GM23338 (cell line): ENCODE results near the gene IFRD1. TPM values are rescaled to one million over a fixed set of nuclear protein-coding genes. Genes with fewer than 3 reads are reported as not detected.

ENCODE experiments used
- ATAC-seq: fragments of 200-7000 bp; cut with Tn5 transposase; 3 replicates; pipeline ENCODE4 v1.9.1; 2020
- DNase-seq: peaks from one replicate; pipeline ENCODE4 v3.0.0-alpha.2; 2015; ENCODE audit warnings: low spot score
- H2AFZ ChIP-seq: fragments of 200-600 bp; sonication (generic); 2 replicates; pipeline ENCODE4 v1.8.0; 2016; ENCODE audit warnings: antibody characterized with exemption, mild to moderate bottlenecking, moderate library complexity
- H3F3A ChIP-seq: fragments of 200-600 bp; sonication (generic); replicated peaks from 2 replicates; pipeline ENCODE4 v1.8.0; 2017; ENCODE audit warnings: antibody characterized with exemption, mixed run types, low read depth
- H3K27ac ChIP-seq: fragments of 200-600 bp; sonication (generic); 2 replicates; pipeline ENCODE4 v1.6.1; 2016; ENCODE audit warnings: low read depth
- H3K27me3 ChIP-seq: fragments of 200-600 bp; sonication (generic); 2 replicates; pipeline ENCODE4 v1.8.0; 2016; ENCODE audit warnings: mild to moderate bottlenecking, mixed run types, moderate library complexity; ENCODE audit not compliant: insufficient read depth
- H3K36me3 ChIP-seq: fragments of 200-600 bp; sonication (generic); 2 replicates; pipeline ENCODE4 v1.8.0; 2016; ENCODE audit warnings: mild to moderate bottlenecking; ENCODE audit not compliant: insufficient read depth
- H3K4me1 ChIP-seq: fragments of 200-600 bp; sonication (generic); 2 replicates; pipeline ENCODE4 v1.8.0; 2016; ENCODE audit warnings: mild to moderate bottlenecking, moderate library complexity; ENCODE audit not compliant: insufficient read depth
- H3K4me2 ChIP-seq: fragments of 200-600 bp; sonication (generic); 2 replicates; pipeline ENCODE4 v1.7.1; 2017; ENCODE audit warnings: mixed run types
- H3K4me3 ChIP-seq: fragments of 200-600 bp; sonication (generic); 2 replicates; pipeline ENCODE4 v1.6.1; 2016; ENCODE audit warnings: mixed run types
- H3K79me2 ChIP-seq: fragments of 200-600 bp; sonication (generic); replicated peaks from 2 replicates; pipeline ENCODE4 v1.8.0; 2017; ENCODE audit warnings: mild to moderate bottlenecking; ENCODE audit not compliant: insufficient read depth
- H3K9me2 ChIP-seq: fragments of 200-600 bp; sonication (generic); 2 replicates; pipeline ENCODE4 v1.8.0; 2017; ENCODE audit not compliant: insufficient read depth
- H4K20me1 ChIP-seq: fragments of 200-600 bp; sonication (generic); replicated peaks from 2 replicates; pipeline ENCODE4 v1.8.0; 2017; ENCODE audit warnings: mild to moderate bottlenecking; ENCODE audit not compliant: insufficient read depth
- H3K27ac Mint-ChIP-seq: 2 replicates; pipeline ENCODE4 v1.8.0; 2020; ENCODE audit warnings: inconsistent platforms, mild to moderate bottlenecking, moderate library complexity, mixed read lengths
- H3K27me3 Mint-ChIP-seq: 3 replicates; pipeline ENCODE4 v1.8.0; 2022; ENCODE audit warnings: low read depth, mild to moderate bottlenecking, moderate library complexity, mixed read lengths, inconsistent platforms; ENCODE audit not compliant: insufficient read depth, poor library complexity
- H3K36me3 Mint-ChIP-seq: 3 replicates; pipeline ENCODE4 v1.8.0; 2021; ENCODE audit warnings: low read depth, mild to moderate bottlenecking, inconsistent platforms, moderate library complexity, mixed read lengths
- H3K4me1 Mint-ChIP-seq: 3 replicates; pipeline ENCODE4 v1.8.0; 2020; ENCODE audit warnings: mild to moderate bottlenecking, inconsistent platforms, mixed read lengths
- H3K4me3 Mint-ChIP-seq: 3 replicates; pipeline ENCODE4 v1.8.0; 2021; ENCODE audit warnings: moderate library complexity, mild to moderate bottlenecking, inconsistent platforms, mixed read lengths
- H3K9me3 Mint-ChIP-seq: 3 replicates; pipeline ENCODE4 v1.8.0; 2020; ENCODE audit warnings: moderate library complexity, mild to moderate bottlenecking, inconsistent platforms, mixed read lengths
- CREB1 ChIP-seq: fragments of 250-450 bp; sonication (Bioruptor Pico); IDR thresholded peaks from 2 replicates; pipeline ENCODE4 v1.5.0; 2020; ENCODE audit warnings: low read depth, mild to moderate bottlenecking, moderate library complexity
- EZH2 ChIP-seq: fragments of 200-600 bp; sonication (generic); IDR thresholded peaks from one replicate; pipeline ENCODE4 v1.8.0; 2017; ENCODE audit warnings: antibody characterized with exemption, mild to moderate bottlenecking, low read depth; ENCODE audit not compliant: unreplicated experiment
- EZH2phosphoT487 ChIP-seq: fragments of 200-600 bp; sonication (generic); IDR thresholded peaks from one replicate; pipeline ENCODE4 v1.8.1; 2018; ENCODE audit warnings: antibody characterized with exemption; ENCODE audit not compliant: unreplicated experiment
- JUNB ChIP-seq: IDR thresholded peaks from one replicate; pipeline ENCODE4 v1.6.1; 2016; ENCODE audit warnings: antibody characterized with exemption; ENCODE audit not compliant: unreplicated experiment
- NANOG ChIP-seq: IDR thresholded peaks from 2 replicates; pipeline ENCODE4 v1.6.1; 2016; ENCODE audit warnings: antibody characterized with exemption, borderline replicate concordance
- POLR2AphosphoS5 ChIP-seq: IDR thresholded peaks from 2 replicates; pipeline ENCODE4 v1.6.1; 2016; ENCODE audit warnings: antibody characterized with exemption, low read depth
- STAT1 ChIP-seq: IDR thresholded peaks from one replicate; pipeline ENCODE4 v1.6.1; 2016; ENCODE audit warnings: antibody characterized with exemption; ENCODE audit not compliant: unreplicated experiment
- ZNF114 ChIP-seq: fragments of 250-450 bp; sonication (Bioruptor Pico); IDR thresholded peaks from 2 replicates; pipeline ENCODE4 v1.5.0; 2020; ENCODE audit warnings: mild to moderate bottlenecking, moderate library complexity
- ZNF331 ChIP-seq: fragments of 250-450 bp; sonication (Bioruptor Pico); IDR thresholded peaks from 2 replicates; pipeline ENCODE4 v1.5.0; 2020; ENCODE audit warnings: low read depth, mild to moderate bottlenecking, moderate library complexity
- polyA plus RNA-seq: library from polyadenylated mRNA; unstranded; fragments of >200 nt; fragmentation: Nextera tagmentation; extraction: Ambion mirVana; gene quantifications from 2 replicates; pipeline ENCODE4 v1.2.1, GENCODE V29; 2016
- total RNA-seq: library from RNA; depleted of rRNA; stranded (reverse); fragments of >200 nt; shearing (Covaris generic); gene quantifications from 2 replicates; pipeline ENCODE4 v1.2.3, GENCODE V29; 2014
- TF ChIP-seq, protein P1 (sequence below): IDR thresholded peaks from 2 replicates; pipeline ENCODE4 v1.6.1; 2016; ENCODE audit warnings: antibody characterized with exemption
- TF ChIP-seq, protein P2 (sequence below): IDR thresholded peaks from one replicate; pipeline ENCODE4 v1.6.1; 2018; ENCODE audit warnings: antibody characterized with exemption; ENCODE audit not compliant: unreplicated experiment
- TF ChIP-seq, protein P3 (sequence below): fragments of 250-450 bp; sonication (Bioruptor Pico); IDR thresholded peaks from 2 replicates; pipeline ENCODE4 v1.5.0; 2020; ENCODE audit warnings: mild to moderate bottlenecking, moderate library complexity
- TF ChIP-seq, protein P4 (sequence below), 2 experiments: fragments of 200-600 bp in 1 of 2; sonication (generic) in 1 of 2; conservative IDR thresholded peaks; 2 replicates each; pipeline versions ENCODE4 v1.5.1 to v1.6.1; 2016 to 2017; ENCODE audit warnings: antibody characterized with exemption in 2 of 2, low read depth in 2 of 2, mild to moderate bottlenecking in 2 of 2, moderate library complexity in 1 of 2

The IFRD1 gene
- total and polyA plus RNA-seq, 2 experiments from 2014 or later: 69.6 to 73.6 TPM

DNA sequence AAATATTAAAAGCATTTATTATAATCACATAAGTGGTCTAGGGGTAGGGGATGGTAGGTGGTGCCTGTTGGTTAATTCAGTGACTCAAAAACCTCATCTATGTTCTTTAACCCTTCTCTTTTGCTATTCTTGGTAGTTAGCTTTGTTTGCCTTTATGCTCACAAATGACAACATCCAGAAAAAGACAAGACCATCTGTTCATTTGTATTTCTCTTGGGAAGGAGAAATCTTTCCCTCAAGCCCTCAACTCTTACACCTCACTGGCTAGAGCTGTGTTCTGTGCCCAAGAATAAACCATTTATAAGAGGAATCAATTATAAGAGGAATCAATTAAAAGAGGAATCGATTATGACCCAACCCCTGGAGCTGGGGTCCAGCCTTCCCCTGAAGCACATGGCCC is 10.8 kb upstream of the IFRD1 start:
- H3K4me3 Mint-ChIP-seq: no peak overlapping the region

More for the DNA sequence above, 10.8 kb upstream of the IFRD1 start:
- DNase-seq (no peak), ATAC-seq (no peak)
- Mint-ChIP-seq H3K36me3 (no peaks in the 10 kb centered on the region), H3K27ac (no peak overlapping the region), H3K27me3 (peaks cover 2% of the 10 kb centered on the region), H3K9me3 (no peaks in the 10 kb centered on the region), H3K4me1 (no peaks in the 10 kb centered on the region; the same call in 2 of the 3 replicates)
- Histone ChIP-seq H3K4me3 (no peak overlapping the region), H3K79me2 (no peaks in the 10 kb centered on the region), H3K27ac (no peak overlapping the region), H3K9me2 (no peaks in the 10 kb centered on the region), H3K4me2 (no peak overlapping the region), H3F3A (no peaks in the 10 kb centered on the region), H2AFZ (no peak overlapping the region), H3K4me1 (no peaks in the 10 kb centered on the region), H3K36me3 (no peaks in the 10 kb centered on the region), H3K27me3 (no peaks in the 10 kb centered on the region), H4K20me1 (no peaks in the 10 kb centered on the region; the same call in 1 of the 2 replicates)
- TF ChIP-seq, protein P1, sequence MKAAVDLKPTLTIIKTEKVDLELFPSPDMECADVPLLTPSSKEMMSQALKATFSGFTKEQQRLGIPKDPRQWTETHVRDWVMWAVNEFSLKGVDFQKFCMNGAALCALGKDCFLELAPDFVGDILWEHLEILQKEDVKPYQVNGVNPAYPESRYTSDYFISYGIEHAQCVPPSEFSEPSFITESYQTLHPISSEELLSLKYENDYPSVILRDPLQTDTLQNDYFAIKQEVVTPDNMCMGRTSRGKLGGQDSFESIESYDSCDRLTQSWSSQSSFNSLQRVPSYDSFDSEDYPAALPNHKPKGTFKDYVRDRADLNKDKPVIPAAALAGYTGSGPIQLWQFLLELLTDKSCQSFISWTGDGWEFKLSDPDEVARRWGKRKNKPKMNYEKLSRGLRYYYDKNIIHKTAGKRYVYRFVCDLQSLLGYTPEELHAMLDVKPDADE: no peak
- TF ChIP-seq, protein P2, sequence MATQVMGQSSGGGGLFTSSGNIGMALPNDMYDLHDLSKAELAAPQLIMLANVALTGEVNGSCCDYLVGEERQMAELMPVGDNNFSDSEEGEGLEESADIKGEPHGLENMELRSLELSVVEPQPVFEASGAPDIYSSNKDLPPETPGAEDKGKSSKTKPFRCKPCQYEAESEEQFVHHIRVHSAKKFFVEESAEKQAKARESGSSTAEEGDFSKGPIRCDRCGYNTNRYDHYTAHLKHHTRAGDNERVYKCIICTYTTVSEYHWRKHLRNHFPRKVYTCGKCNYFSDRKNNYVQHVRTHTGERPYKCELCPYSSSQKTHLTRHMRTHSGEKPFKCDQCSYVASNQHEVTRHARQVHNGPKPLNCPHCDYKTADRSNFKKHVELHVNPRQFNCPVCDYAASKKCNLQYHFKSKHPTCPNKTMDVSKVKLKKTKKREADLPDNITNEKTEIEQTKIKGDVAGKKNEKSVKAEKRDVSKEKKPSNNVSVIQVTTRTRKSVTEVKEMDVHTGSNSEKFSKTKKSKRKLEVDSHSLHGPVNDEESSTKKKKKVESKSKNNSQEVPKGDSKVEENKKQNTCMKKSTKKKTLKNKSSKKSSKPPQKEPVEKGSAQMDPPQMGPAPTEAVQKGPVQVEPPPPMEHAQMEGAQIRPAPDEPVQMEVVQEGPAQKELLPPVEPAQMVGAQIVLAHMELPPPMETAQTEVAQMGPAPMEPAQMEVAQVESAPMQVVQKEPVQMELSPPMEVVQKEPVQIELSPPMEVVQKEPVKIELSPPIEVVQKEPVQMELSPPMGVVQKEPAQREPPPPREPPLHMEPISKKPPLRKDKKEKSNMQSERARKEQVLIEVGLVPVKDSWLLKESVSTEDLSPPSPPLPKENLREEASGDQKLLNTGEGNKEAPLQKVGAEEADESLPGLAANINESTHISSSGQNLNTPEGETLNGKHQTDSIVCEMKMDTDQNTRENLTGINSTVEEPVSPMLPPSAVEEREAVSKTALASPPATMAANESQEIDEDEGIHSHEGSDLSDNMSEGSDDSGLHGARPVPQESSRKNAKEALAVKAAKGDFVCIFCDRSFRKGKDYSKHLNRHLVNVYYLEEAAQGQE: no peak
- TF ChIP-seq STAT1 (no peak), EZH2phosphoT487 (no peak), ZNF331 (no peak), EZH2 (no peak), JUNB (no peak), CREB1 (CRISPR knock-in tag) (no peak), POLR2AphosphoS5 (no peak), ZNF114 (no peak), NANOG (no peak)
- TF ChIP-seq, protein P3, sequence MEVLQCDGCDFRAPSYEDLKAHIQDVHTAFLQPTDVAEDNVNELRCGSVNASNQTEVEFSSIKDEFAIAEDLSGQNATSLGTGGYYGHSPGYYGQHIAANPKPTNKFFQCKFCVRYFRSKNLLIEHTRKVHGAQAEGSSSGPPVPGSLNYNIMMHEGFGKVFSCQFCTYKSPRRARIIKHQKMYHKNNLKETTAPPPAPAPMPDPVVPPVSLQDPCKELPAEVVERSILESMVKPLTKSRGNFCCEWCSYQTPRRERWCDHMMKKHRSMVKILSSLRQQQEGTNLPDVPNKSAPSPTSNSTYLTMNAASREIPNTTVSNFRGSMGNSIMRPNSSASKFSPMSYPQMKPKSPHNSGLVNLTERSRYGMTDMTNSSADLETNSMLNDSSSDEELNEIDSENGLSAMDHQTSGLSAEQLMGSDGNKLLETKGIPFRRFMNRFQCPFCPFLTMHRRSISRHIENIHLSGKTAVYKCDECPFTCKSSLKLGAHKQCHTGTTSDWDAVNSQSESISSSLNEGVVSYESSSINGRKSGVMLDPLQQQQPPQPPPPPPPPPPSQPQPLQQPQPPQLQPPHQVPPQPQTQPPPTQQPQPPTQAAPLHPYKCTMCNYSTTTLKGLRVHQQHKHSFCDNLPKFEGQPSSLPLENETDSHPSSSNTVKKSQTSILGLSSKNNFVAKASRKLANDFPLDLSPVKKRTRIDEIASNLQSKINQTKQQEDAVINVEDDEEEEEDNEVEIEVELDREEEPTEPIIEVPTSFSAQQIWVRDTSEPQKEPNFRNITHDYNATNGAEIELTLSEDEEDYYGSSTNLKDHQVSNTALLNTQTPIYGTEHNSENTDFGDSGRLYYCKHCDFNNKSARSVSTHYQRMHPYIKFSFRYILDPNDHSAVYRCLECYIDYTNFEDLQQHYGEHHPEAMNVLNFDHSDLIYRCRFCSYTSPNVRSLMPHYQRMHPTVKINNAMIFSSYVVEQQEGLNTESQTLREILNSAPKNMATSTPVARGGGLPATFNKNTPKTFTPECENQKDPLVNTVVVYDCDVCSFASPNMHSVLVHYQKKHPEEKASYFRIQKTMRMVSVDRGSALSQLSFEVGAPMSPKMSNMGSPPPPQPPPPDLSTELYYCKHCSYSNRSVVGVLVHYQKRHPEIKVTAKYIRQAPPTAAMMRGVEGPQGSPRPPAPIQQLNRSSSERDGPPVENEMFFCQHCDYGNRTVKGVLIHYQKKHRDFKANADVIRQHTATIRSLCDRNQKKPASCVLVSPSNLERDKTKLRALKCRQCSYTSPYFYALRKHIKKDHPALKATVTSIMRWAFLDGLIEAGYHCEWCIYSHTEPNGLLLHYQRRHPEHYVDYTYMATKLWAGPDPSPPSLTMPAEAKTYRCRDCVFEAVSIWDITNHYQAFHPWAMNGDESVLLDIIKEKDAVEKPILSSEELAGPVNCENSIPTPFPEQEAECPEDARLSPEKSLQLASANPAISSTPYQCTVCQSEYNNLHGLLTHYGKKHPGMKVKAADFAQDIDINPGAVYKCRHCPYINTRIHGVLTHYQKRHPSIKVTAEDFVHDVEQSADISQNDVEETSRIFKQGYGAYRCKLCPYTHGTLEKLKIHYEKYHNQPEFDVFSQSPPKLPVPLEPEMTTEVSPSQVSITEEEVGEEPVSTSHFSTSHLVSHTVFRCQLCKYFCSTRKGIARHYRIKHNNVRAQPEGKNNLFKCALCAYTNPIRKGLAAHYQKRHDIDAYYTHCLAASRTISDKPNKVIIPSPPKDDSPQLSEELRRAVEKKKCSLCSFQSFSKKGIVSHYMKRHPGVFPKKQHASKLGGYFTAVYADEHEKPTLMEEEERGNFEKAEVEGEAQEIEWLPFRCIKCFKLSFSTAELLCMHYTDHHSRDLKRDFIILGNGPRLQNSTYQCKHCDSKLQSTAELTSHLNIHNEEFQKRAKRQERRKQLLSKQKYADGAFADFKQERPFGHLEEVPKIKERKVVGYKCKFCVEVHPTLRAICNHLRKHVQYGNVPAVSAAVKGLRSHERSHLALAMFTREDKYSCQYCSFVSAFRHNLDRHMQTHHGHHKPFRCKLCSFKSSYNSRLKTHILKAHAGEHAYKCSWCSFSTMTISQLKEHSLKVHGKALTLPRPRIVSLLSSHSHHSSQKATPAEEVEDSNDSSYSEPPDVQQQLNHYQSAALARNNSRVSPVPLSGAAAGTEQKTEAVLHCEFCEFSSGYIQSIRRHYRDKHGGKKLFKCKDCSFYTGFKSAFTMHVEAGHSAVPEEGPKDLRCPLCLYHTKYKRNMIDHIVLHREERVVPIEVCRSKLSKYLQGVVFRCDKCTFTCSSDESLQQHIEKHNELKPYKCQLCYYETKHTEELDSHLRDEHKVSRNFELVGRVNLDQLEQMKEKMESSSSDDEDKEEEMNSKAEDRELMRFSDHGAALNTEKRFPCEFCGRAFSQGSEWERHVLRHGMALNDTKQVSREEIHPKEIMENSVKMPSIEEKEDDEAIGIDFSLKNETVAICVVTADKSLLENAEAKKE: no peak
- TF ChIP-seq, protein P4, sequence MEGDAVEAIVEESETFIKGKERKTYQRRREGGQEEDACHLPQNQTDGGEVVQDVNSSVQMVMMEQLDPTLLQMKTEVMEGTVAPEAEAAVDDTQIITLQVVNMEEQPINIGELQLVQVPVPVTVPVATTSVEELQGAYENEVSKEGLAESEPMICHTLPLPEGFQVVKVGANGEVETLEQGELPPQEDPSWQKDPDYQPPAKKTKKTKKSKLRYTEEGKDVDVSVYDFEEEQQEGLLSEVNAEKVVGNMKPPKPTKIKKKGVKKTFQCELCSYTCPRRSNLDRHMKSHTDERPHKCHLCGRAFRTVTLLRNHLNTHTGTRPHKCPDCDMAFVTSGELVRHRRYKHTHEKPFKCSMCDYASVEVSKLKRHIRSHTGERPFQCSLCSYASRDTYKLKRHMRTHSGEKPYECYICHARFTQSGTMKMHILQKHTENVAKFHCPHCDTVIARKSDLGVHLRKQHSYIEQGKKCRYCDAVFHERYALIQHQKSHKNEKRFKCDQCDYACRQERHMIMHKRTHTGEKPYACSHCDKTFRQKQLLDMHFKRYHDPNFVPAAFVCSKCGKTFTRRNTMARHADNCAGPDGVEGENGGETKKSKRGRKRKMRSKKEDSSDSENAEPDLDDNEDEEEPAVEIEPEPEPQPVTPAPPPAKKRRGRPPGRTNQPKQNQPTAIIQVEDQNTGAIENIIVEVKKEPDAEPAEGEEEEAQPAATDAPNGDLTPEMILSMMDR (conservative IDR thresholded peaks at IDR 0.05; ENCODE audit: low read depth in 2 of 2): no peak
